HepG2 (cell line): ENCODE results near the gene PPP1R13L. TPM values are rescaled to one million over a fixed set of nuclear protein-coding genes. Genes with fewer than 3 reads are reported as not detected.

Source experiments
- ATAC-seq: fragments of 200-7000 bp; cut with Tn5 transposase; 3 replicates; pipeline ENCODE4 v1.9.1; 2020; ENCODE audit warnings: mild to moderate bottlenecking, moderate library complexity
- BruUV-seq: library from RNA; stranded (reverse); fragments of 400-500 nt; replicated peaks from 2 replicates; lab custom pipeline; 2021; lab: Mats Ljungman, UMichigan
- CTCF ChIA-PET: fragments of 300-600 bp; formaldehyde crosslinking; extraction: SDS; loops from one replicate; lab custom pipeline; 2021; ENCODE audit warnings: low total read pairs, inconsistent platforms, low intra/inter-chr PET ratio; lab: Yijun Ruan, JAX
- POLR2A ChIA-PET: fragments of 350-600 bp; sonication (Branson Sonifier 250); formaldehyde crosslinking; loops from one replicate; lab custom pipeline; 2020; ENCODE audit warnings: antibody characterized with exemption, inconsistent platforms; lab: Yijun Ruan, JAX
- DNase-seq: peaks from one replicate; pipeline ENCODE4 v3.0.0-alpha.2; 2015; ENCODE audit warnings: low spot score
- FAIRE-seq: peaks from 3 replicates; lab custom pipeline; 2011; peaks lifted over from hg19 to GRCh38; lab: Jason Lieb, UNC
- H2AFZ ChIP-seq: one replicate; pipeline ENCODE4 v1.6.1; 2011; ENCODE audit warnings: low read length, inconsistent platforms
- H3K27ac ChIP-seq: fragments of 300-600 bp; 3 replicates; pipeline ENCODE4 v1.8.0; 2011; ENCODE audit warnings: mixed run types, mild to moderate bottlenecking, mixed read lengths, low read length, inconsistent platforms; ENCODE audit not compliant: insufficient read depth; ENCODE audit errors: extremely low read length
- H3K27me3 ChIP-seq, 2 experiments: fragments of 200-600 bp in 1 of 2; 2 replicates in 1 of 2; 3 replicates in 1 of 2; pipeline versions ENCODE4 v1.6.0 to v1.8.0; 2011; ENCODE audit warnings: low read length in 2 of 2, mild to moderate bottlenecking in 2 of 2, moderate library complexity in 2 of 2, inconsistent platforms in 1 of 2; ENCODE audit not compliant: insufficient read depth in 2 of 2, control insufficient read depth in 1 of 2
- H3K36me3 ChIP-seq, 2 experiments: fragments of 200-600 bp in 1 of 2; replicated peaks in 1 of 2; 2 replicates in 1 of 2; 3 replicates in 1 of 2; pipeline versions ENCODE4 v1.5.1 to v1.8.0; 2011; ENCODE audit warnings: low read length in 2 of 2, inconsistent platforms in 1 of 2; ENCODE audit not compliant: insufficient read depth in 2 of 2, control insufficient read depth in 1 of 2
- H3K4me1 ChIP-seq: 2 replicates; pipeline ENCODE4 v1.5.1; 2012; ENCODE audit warnings: low read length, inconsistent platforms; ENCODE audit not compliant: insufficient read depth
- H3K4me2 ChIP-seq: 2 replicates; pipeline ENCODE4 v1.6.0; 2011; ENCODE audit warnings: low read depth, low read length, inconsistent platforms
- H3K4me3 ChIP-seq, 3 experiments: fragments of 200-600 bp in 1 of 3; sonication (generic), shearing (Covaris generic) in 1 of 3; replicated peaks in 1 of 3; 2 replicates each; pipeline ENCODE4 v1.5.1; 2011 to 2016; ENCODE audit warnings: low read length in 3 of 3, inconsistent platforms in 2 of 3, low read depth in 2 of 3, mild to moderate bottlenecking in 2 of 3, control low read depth in 1 of 3, mixed read lengths in 1 of 3; ENCODE audit not compliant: insufficient read depth in 1 of 3
- H3K79me2 ChIP-seq: one replicate; pipeline ENCODE4 v1.6.1; 2011; ENCODE audit warnings: low read length, inconsistent platforms; ENCODE audit not compliant: insufficient read depth
- H3K9ac ChIP-seq: 2 replicates; pipeline ENCODE4 v1.6.0; 2011; ENCODE audit warnings: mild to moderate bottlenecking, low read depth, low read length, inconsistent platforms; ENCODE audit not compliant: insufficient read depth
- H3K9me3 ChIP-seq: 2 replicates; pipeline ENCODE4 v1.5.1; 2012; ENCODE audit warnings: mild to moderate bottlenecking, low read length
- H4K20me1 ChIP-seq: 2 replicates; pipeline ENCODE4 v1.6.0; 2011; ENCODE audit warnings: inconsistent platforms, mild to moderate bottlenecking, low read length, moderate library complexity; ENCODE audit not compliant: insufficient read depth
- FOXA3 ChIP-seq: IDR thresholded peaks from 2 replicates; pipeline ENCODE4 v1.6.1; 2016; ENCODE audit warnings: missing genetic modification reagents, missing compliant biosample characterization
- FOXJ3 ChIP-seq: sonication (generic); formaldehyde crosslinking; IDR thresholded peaks from 2 replicates; pipeline ENCODE4 v1.4.0; 2020; ENCODE audit warnings: missing genetic modification reagents, mild to moderate bottlenecking, borderline replicate concordance
- MAZ ChIP-seq, 2 experiments: sonication (generic) in 1 of 2; formaldehyde crosslinking in 1 of 2; IDR thresholded peaks; 2 replicates each; pipeline versions ENCODE4 v1.5.0 to v1.6.1; 2012 to 2020; ENCODE audit warnings: low read depth in 2 of 2, mild to moderate bottlenecking in 2 of 2, borderline replicate concordance in 1 of 2, improper control_type of control experiment in 1 of 2, low read length in 1 of 2, missing genetic modification reagents in 1 of 2, moderate library complexity in 1 of 2
- RNF219 ChIP-seq: sonication (generic); formaldehyde crosslinking; IDR thresholded peaks from 2 replicates; pipeline ENCODE4 v1.5.0; 2020; ENCODE audit warnings: mild to moderate bottlenecking, missing genetic modification reagents
- SP140L ChIP-seq: sonication (generic); formaldehyde crosslinking; IDR thresholded peaks from 2 replicates; pipeline ENCODE4 v1.4.0; 2020; ENCODE audit warnings: missing genetic modification reagents, borderline replicate concordance
- ZBED4 ChIP-seq: sonication (generic); formaldehyde crosslinking; IDR thresholded peaks from 2 replicates; pipeline ENCODE4 v1.4.0; 2020; ENCODE audit warnings: missing genetic modification reagents, borderline replicate concordance
- ZNF687 ChIP-seq: sonication (generic); formaldehyde crosslinking; IDR thresholded peaks from 2 replicates; pipeline ENCODE4 v1.5.1; 2020; ENCODE audit warnings: mild to moderate bottlenecking, missing genetic modification reagents, moderate library complexity
- ZNF800 ChIP-seq: sonication (generic); formaldehyde crosslinking; IDR thresholded peaks from 2 replicates; pipeline ENCODE4 v1.4.0; 2020; ENCODE audit warnings: missing genetic modification reagents
- WGBS: methylation state at CpG from one replicate; pipeline ENCODE4 v1.1.6; 2017; ENCODE audit warnings: low lambda C conversion rate; 5-methylcytosine and 5-hydroxymethylcytosine counted together
- in situ Hi-C: cut with HindIII; loops from 2 replicates; pipeline ENCODE4 v1.10.0; 2017; ENCODE audit warnings: low pct_unique_long_range_greater_than_20kb; ENCODE audit not compliant: extremely low pct_ligation_motif_present
- intact Hi-C: fragments of 100-400 bp; cut with micrococcal nuclease; formaldehyde crosslinking; loops from one replicate; pipeline ENCODE4 v1.10.0; 2022; ENCODE audit not compliant: unreplicated experiment
- polyA plus RNA-seq, 8 experiments: library from polyadenylated mRNA; depleted of rRNA in 3 of 8; stranded (reverse) in 7 of 8; unstranded in 1 of 8; fragments of >200 nt; fragmentation: Illumina TruSeq in 4 of 8; extraction: Trizol in 4 of 8; gene quantifications; 2 replicates each; pipeline versions ENCODE4 v1.2.1 to v1.2.3, GENCODE V29; 2011 to 2016; ENCODE audit warnings: low read depth in 4 of 8, missing spikeins in 1 of 8, mixed read lengths in 1 of 8; ENCODE audit not compliant: insufficient read depth in 1 of 8
- total RNA-seq, 5 experiments: library from RNA; depleted of rRNA; stranded (reverse); fragments of >200 nt; fragmentation: Illumina TruSeq; extraction: Trizol; gene quantifications; 2 replicates each; pipeline ENCODE4 v1.2.3, GENCODE V29; 2016; ENCODE audit warnings: low read depth in 1 of 5

Gene PPP1R13L
- total and polyA plus RNA-seq, 2 of the 13 experiments (the other 11 are each of a cell fraction or from before 2014, with no cell fraction given) = 1.3 to 6.6 TPM

- H2AFZ ChIP-seq = no peak overlapping the region
- H4K20me1 ChIP-seq = no peaks in the 10 kb centered on the region
- peaks cover 3 to 34% of the 10 kb centered on the region in 2 experiments for H3K27me3 ChIP-seq
- intact Hi-C loops (no loop called here), in situ Hi-C loops (loop anchor here (10.0 kb wide), 1 partner anchor 144 kb away; no protein-coding TSS in a partner anchor)
- no TSS peak for BruUV-seq
- no peak overlapping the region for H3K4me2 ChIP-seq
- FAIRE-seq (no peak), DNase-seq (no peak), ATAC-seq (no peak; the same call in 2 of the 3 replicates)
- H3K4me1 ChIP-seq = peaks cover 7% of the 10 kb centered on the region; the same call in 1 of the 2 replicates
- peaks cover 10 to 27% of the 10 kb centered on the region in 2 experiments; a peak in 4 of 5 replicates for H3K36me3 ChIP-seq
- WGBS = 86% methylated on average over 14 of the region's 23 CpGs
- no peak overlapping the region for H3K9ac ChIP-seq
- ChIA-PET CTCF (no interaction called here), POLR2A (no interaction called here)
- H3K4me3 ChIP-seq = no peak overlapping the region
- H3K27ac ChIP-seq = no peak overlapping the region
- H3K9me3 ChIP-seq = no peaks in the 10 kb centered on the region
- H3K79me2 ChIP-seq = no peaks in the 10 kb centered on the region
- TF ChIP-seq ZNF800 (CRISPR knock-in tag) = no peak
- no peak for TF ChIP-seq ZBED4 (CRISPR knock-in tag)
- no peak for TF ChIP-seq ZNF687 (CRISPR knock-in tag)
- no peak for TF ChIP-seq SP140L (CRISPR knock-in tag)
- TF ChIP-seq FOXJ3 (CRISPR knock-in tag) = no peak
- TF ChIP-seq FOXA3 = no peak
- no peak for TF ChIP-seq RNF219 (CRISPR knock-in tag)
- no peak for TF ChIP-seq MAZ (IDR thresholded peaks at IDR 0.05; ENCODE audit: borderline replicate concordance, low read depth, low read length)
- no peak for TF ChIP-seq MAZ (CRISPR knock-in tag; IDR thresholded peaks at IDR 0.05; ENCODE audit: low read depth)
Observed at GRCh38 chr19:45348367-45349125, 56.3 kb downstream of the PPP1R13L start.
